ENCODE measurements around the gene PCBP3.

PCBP3 gene

DNA sequence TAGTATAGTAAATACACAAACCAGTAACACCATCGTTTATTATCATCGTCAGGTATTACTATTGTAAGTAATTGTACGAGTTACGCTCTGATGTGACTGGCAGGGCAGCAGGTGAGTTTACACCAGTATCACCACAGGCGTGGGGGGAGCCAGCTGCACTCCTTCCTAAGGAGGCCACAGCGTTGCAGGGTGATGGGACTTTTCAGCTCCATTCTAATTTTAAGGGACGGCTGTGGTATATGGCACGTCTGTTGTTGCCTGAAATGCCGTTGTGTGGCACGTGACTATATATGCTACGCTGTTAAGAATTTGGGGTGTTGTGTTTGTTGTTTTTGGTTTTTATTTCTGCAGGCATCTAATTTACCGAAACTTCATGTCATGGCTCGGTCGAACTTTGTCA lies 173.3 kb downstream of the PCBP3 start:
- no peak for FAIRE-seq

DNA sequence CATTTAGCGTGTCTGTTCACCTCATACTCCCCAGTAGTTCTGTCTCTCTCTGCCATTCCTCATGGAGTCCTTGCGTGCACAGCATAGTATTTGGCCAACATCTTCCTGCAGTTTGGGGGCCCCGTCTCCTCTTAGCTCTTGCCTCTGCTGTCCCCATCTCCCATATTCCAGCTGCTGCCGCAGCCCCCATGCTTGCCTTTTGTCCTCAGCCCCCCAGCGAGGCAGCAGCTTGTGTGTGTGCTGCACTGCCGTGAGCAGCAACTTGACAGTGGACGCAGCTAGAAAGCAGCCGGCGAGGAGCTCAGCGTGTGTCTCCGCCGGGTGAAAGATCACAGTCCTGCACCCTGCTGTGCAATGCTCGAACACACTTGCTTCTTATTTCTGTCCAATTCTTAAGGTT lies 173.8 kb downstream of the PCBP3 start:
- no peak for FAIRE-seq

DNA sequence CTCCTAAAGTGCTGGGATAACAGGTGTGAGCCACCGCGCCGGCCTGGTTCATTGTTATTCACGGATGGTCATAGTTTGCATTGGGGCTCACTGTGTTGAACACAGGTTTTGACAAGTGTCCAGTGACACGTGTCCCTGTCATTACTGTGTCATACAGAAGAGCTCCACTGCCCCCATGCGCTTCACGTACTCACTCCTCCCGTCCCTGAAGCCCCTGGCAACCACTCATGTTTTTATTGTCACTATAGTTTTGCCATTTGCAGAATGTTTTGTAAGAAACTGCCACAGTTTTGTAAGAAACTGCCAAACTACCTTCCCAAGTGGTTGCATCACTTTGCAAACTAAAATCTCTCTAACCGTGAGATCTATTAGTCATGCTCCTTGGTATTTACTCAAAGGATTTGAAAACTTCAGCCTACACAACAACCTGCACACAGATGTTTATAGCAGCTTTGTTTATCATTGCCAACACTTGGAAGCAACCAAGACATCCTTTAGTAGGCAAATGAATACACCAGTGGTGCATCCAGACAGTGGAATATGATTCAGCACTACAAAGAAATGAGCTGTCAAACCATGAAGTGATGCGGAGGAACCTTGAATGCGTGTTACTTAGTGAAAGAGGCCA lies 174.9 kb downstream of the PCBP3 start:
- no peak for FAIRE-seq

DNA sequence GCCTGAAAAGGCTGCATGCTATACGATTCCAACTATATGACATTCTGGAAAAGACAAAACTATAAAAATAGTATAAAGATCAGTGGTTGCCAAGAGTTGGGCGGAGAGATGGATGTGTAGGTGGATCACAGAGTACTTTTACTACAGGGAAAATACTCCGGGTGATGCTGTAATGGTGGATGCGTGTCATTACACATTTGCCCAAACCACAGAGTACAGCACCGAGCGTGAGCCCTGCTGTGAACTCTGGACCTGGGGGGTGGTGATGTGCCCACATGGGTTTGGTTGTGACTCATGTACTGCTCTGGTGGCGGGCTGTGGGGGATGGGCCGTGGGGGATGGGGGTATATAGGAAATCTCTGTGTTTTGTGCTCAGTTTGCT lies 175.4 kb downstream of the PCBP3 start:
- no peak for FAIRE-seq

DNA sequence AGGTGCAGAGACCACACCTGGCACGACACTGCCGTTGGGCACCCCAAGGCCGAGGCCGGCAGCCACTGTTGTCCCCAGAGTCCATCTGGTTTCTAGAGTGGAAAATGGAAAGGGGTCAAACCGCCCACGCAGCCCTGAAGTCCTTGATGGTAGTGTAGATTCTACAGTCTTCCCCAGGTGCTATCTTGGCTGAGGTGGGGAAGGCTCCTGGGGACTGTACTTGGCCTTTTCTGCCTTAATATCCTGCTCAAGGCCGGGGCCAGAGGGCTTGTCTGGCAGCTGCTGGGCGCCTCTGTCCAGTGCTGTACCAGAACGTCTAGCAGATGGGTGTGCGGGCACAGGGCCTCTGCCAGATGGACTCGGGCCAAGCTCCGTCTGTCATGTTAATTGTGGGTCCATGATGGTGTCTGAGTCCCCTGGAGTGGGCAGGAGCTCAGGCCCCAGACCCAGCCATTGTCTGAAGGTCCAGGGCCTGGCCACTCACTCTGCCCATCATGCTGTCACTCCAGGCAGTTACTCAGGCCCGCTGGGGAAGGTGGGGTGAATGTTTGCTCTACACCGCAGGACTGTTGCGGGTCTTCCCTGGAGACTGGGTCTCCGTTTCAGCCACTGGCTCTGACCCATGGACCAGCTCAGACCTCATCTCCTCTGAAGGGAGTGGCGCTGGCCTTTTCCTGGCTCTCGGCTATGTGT lies 176.1 kb downstream of the PCBP3 start:
- no peak for FAIRE-seq

DNA sequence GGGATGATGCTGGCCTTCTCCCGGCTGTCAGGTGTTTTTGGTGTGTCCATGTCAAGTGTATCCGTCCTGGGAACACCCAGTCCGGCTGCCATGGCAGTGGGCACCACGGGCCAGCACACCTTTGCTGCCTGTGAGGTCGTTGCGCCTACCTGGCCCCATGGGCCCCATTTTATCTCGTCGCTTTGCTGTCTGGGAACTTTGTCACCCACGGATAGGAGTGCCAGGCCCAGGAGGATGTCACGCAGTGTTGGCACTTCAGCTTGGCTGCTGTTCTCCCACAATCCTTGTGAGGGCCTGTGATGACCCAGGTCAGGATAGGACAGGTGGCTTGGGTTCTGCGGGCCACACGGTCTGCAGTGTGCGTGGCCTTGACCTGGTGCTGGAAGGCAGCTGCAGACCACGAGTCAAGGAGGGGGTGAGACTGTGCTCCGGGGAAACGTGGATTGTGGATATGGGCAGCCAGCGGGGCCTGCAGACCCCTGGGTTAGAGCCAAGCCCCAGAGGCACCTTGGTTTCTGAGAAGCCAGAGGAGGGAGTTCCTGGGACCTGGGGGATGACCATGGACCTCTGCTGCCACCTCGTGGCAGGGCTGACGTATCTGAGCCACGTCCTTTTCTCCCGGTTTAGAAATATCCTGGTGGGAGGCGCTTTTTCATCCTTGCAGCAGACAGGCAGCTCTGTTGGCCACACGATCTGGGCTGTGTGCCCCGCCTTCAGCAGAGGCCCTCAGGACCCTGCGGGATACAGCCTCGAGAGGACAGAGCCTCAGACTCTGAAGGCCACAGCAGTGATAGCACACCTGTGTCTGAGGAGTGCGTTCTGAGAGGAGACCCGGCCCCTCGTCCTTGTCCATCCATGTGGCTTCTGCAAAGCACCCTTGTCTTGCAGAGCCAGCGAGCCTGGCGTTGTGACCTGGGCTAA lies 176.9 kb downstream of the PCBP3 start:
- FAIRE-seq, result no peak

DNA sequence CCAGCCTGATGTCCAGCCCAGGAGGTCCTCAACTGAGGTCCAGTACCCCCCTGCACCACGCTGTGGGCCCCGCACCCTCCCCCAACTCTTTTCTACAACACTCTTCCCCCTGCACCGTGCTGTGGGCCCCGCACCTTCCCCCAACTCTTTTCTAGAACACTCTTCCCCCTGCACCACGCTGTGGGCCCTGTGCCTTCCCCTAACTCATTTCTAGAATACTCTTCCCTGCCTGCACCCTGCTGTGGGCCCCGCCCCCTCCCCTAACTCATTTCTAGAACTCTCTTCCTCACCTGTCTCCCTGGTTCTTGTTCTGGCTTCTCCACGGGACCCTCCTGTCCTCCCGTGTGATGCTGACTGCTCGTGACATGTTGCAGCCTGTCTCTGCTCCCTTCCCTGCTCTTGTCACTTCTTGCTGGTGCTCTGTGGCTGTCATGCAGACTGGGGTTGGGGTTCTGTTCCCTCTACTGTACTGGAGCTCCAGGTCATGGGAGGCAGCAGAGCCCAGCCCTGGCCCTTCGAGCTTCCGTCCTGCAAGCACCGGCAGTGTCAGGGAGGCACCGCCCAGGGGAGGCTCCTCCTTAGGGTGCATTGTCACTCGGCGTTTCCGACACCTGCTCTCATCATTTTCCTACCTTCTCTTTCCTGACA lies 177.9 kb downstream of the PCBP3 start:
- FAIRE-seq, result no peak

DNA sequence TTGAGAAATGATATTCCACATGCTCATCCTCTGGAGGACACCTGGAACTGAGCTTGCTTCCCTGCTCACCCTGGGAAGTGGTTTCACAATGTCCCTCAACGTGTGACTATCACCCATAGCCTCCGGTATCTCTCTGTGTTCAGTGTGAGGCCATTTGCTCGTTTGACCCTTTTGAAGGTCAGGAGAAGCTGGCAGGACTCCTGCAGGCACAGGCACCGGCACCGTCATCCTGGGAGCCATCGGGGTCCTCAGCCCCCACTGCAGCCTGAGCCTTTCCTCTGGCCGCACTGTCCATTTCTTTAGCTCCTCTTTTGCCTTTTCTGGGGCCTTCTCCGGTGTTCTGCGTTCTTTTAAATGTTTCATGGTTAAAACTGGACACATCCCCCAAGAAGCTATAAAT lies 178.5 kb downstream of the PCBP3 start:
- no peak for FAIRE-seq

DNA sequence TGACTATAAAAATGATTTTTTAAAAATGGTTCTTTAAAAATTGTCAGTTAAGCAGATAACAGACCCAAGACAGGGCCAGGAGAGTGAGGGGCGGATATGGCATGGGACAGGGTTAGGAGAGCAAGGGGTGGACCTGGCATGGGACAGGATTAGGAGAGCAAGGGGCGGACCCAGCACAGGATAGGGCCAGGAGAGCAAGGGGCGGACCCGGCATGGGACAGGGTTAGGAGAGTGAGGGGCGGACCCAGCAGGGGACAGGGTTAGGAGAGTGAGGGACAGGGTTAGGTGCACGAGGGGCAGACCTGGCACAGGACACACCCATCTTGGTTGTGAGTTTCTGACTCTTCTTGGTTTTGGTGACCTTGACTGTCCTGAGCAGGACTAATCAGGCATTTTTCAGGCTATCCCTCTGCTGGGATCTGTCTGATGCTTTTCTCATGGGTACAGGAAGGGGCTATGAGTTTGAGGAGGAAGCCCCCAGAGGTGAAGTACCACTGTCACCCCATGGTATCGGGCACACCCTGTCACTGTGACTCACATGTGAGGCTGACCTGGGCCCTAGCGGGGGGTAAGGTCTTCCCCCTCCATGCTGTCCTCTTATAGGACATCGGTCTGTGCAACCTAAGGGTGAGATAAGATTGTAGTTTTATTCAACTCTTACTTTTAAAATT lies 179.0 kb downstream of the PCBP3 start:
- no peak for FAIRE-seq

DNA sequence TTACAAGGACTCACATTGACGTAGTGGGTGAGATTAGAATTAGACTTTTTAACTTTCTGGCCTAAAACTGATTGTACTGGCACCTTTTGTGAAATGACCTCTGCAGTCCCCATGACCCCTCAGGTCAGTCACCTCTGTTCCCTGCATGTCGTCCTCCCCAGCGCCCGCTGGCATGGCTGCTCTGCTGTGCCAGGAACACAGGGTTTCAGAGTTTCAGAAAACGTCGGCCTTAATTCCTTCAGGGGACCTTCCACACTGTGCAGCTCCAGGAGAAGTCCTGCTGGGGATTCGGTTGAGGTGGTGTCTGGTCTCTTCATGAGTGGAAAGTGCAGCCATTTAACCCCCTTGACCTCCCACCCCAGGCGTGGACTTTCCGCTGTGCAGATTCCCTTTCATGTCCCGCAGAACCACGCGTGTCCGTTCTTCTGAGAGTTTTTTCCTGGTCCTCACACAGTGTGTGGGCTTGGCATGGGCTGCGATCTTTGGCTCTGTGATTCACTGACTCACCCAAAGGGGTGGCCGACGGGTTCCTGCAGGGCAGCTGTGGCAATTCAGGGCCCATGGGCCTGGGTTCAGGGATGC lies 179.7 kb downstream of the PCBP3 start:
- FAIRE-seq, result no peak

DNA sequence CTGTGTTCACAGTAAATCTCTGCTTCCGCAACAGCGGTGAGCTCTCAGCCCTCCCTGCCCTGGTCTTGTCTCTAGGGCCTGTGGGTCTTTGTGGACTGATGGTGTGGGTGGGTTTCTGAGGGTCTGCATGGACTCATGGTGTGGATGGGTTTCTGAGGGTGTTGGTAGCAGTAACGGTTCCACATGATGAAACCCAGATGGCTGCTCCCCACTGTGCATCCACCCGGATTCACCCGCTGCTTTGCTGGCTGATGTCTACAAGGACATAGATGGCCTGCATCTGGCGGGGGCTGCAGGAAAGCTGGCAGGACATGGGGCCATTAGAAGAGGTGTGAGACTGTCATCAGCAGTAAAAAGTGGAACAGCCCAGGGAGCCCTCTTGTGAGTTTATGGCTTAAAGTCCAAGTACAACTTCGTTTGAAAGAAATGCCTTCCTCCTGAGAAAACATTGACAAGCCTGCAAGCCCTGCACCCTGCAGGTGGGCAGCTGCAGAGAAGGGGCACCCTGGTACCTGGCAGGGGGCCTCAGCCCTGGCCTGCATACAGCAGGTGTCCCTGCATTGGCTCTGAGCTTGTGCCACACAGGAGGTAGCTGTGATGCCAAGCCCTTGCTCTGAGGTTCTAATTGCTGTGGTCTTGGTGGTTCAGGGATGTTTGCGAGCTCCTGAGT lies 181.2 kb downstream of the PCBP3 start:
- FAIRE-seq, result no peak

DNA sequence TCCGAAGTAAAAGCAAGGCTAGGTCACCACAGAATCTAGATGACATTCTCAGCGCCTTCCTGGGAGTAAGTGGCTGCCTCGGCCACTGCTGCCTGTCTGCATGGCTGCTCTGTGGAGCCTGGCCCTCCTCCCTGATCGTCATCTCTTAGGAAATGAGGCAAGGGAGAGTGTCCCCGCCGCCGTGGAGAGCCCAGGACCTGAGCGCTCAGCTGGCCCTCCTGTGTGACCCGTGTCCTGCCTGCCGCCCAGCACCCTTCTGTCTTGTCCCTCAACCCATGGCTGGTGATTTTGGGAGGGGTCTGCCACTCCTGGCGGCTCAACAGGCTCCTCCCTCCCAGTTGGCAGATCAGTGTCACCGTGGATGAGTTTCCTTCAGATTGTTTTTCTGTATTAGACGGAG lies 181.7 kb downstream of the PCBP3 start:
- FAIRE-seq, result no peak

DNA sequence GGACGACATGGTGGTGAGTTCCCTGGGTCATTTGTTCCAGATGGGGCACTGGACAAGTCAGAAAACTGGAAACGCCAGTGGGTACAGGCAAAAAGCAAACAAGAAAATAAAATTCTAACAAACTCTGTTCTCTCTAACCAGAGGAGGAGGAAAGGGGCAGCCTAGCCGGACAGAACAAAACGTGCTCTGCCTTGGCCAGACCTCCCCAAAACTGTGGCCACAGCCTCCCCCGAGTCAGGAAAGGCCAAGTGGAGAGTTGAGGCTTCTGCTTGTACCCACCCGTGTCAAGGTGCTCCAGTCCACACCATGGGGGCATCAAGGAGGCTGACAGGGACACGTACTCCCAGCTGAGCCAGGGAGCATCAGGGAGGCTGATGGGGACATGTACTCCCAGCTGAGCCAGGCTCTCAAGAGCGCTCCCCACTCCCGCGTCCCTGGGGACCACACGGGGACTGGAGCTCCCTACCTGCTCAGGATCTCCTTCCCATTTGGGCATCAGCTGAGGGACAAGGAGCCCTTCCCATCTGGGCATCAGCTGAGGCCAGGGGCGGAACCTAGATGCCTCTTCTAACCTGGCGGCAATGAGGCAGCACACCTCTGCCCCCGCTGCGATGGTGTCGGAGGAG lies 183.3 kb downstream of the PCBP3 start:
- no peak for FAIRE-seq

DNA sequence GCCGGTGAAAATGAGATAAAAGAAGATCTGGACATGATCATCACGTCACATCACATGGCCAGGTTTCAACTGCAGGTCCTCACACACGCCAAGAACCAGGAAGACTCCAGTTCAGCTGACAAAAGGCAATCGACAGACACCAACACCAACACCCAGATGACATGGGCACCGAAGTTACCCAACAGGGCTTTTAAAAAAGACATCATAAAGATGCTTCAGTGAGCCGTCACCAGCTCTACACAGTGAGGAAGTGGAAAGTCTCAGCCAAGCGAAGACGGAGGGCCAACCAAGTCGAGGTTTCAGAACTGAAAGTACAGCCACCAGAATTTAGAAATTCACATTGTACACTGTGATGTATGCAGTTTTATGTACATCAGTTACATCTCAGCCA lies 183.8 kb downstream of the PCBP3 start:
- FAIRE-seq, result no peak

DNA sequence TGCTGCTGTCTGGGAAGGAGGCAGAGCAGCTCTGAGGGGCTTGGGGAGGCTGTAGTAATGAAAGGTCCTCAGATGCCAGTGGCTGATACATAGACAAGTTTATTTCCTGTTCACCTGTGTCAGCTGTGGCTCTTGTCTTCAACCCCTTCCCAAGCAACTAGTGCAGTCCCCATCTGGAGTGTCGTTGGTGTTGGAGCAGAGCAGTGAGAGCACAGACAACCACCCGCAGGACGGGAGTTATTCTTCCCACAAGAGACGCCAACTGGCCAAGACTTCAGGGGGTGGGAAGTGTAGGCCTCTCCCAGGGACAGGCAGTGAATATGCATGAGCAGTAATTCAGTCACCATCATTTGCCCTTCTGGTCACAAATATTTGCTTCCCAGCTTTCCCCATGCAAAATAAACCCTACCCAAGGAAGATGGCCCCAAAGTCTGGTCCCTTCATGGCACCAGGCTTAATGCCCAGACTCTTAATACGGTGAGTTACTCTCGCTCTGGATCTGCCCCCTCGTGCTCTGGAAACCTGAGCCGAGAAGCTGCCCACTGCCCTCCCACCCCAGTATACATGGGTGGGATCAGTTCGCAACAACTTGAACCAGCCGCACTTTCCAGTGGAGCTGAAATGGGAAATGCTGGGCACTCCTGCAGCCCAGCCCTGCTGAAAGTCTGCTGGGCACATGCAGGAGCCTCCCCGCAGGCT lies 184.5 kb downstream of the PCBP3 start:
- no peak for FAIRE-seq

DNA sequence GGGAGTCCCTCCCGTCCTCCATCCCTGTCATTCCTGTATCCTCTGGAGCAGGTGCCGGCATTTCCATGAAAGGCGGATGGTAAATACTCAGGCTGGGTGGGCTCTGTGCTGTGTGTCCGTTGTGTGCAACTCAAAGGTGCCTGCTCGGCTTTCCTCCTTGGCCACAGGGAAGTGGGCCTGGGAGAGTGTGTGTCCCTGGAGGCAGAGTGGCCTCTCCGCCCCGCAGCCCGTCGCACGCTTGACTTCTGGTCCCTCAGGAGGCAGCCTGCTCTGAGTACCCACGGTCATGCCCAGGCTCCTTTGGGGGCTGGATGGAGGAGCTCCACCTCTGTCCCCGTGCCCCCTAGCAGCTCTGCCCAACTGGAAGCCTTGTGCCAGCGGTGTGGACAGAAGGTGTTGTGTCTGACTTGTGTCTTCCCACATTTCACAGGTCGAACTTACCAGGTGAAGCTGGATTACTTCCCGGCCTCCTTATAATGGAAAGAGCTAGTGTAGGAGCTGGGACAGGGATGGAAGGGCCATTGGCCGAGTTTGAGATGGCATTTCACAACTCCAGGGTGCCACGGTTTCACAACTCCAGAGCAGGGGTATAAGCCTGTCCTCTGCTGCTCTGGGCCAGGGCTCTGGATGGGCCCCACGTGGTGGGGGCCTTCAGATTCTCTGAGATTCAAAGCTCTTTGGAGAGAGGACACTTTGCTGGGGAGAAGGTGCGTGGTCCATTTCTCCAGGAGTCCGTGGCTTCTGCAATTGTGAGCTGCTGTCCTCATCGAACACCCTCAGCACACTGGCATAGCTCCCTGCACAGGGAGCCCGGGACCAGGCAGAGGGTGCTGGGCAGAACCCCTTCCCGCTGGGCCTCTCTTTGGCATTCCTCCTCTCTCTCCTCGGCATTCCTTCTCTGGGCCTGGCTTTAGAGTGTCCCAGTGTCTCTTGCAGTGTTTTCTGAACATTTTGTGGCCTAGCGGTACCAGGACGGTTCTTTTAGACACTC lies 185.3 kb downstream of the PCBP3 start:
- no peak for FAIRE-seq

DNA sequence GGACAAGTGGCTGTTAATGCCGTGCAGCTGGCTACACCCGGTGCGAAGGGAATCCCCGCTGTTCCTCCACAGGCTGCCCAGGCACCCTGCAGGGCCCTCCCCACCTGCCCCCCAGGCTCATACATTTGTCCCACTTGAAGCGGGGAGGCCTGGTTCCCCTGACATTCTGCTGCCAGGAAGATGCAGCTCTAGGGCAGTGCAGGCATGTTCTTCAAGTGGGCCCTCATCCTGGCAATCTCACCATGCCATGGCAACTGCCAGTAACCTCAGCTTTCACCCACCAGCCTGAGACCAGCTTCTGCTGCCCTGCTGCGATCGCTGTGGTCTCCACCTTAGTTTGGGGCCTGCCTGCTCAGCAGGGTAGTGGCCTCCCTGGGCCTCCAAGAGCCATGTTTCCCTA lies 186.1 kb downstream of the PCBP3 start:
- no peak for FAIRE-seq

DNA sequence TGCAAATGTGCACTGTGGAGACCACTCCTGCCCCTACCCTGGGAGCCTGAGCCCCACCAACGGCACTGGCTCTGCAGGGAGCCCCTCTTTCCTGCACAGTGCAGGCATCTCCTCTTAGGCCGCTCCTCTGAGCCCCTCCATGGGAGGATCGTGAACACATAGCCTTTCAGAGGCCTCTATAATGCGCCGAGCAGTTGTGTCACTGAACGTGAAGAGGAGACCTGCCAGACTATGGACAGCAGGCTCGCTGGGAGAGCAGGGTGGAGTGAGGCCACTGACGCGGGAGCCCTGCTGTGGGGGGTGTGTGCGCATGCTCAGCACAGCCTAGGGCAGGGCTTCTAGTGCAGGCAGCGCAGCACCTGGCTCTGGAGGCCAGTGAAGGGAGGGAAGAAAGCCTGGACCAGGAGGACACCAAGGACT lies 186.7 kb downstream of the PCBP3 start:
- FAIRE-seq, result no peak

DNA sequence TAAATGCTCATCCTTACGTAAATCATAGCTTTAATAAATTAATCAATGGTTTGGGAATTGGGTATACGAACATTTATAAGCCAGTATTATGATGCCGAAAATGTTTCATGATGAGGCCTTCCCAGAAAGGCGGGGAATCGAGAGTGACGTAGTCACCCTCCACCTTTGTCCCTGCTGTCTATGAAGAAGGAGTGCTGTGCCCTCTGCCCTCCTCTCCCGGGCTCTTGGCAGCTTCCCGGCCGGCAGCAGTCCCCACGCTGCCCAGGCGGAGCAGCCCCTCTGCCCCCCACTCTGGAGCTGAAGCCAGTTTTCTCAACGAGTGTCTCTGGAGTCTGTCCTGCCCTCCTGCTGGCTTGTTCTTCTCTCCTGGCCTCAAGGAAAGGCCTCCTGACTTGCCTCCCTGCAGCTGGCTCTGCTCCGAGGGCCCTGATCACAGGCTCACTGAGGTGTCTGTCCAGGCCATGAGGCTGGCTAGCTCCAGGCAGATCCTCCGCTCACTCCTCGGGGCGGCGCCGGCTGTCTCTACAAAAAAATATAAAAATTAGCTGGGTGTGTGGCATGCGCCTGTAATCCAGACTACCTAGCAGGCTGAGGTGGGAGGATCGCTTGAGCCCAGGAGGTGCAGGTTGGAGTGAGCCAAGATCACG lies 187.3 kb downstream of the PCBP3 start:
- no peak for FAIRE-seq

Data from TTC549 (cell line).